ENCODE results near the gene TSHZ3. TPM values are rescaled to one million over a fixed set of nuclear protein-coding genes. Genes with fewer than 3 reads are reported as not detected.
A peak's percentile ranks its signal among the peaks of the same experiment; 100 is the strongest.

The TSHZ3 gene
- total RNA-seq, 1 donor = 10.8 TPM

GRCh38 chr19:31275068-31275334 is 74.2 kb downstream of the TSHZ3 start:
- DNase-seq (ENCODE audit: low read depth) = no peak
- no peak for TF ChIP-seq CTCF (IDR thresholded peaks at IDR 0.05; ENCODE audit: insufficient read depth, low read depth, low read length)
- H3K4me3 ChIP-seq (ENCODE audit: low read depth, low read length) = no peak overlapping the region

GRCh38 chr19:31274251-31275067 is 74.8 kb downstream of the TSHZ3 start:
- H3K4me3 ChIP-seq (ENCODE audit: low read depth, low read length) = no peak overlapping the region
- no peak for TF ChIP-seq CTCF (IDR thresholded peaks at IDR 0.05; ENCODE audit: insufficient read depth, low read depth, low read length)
- DNase-seq (ENCODE audit: low read depth) = peak; percentile 38

- DNase-seq (ENCODE audit: low read depth) = no peak
- no peak overlapping the region for H3K4me3 ChIP-seq (ENCODE audit: low read depth, low read length)
- no peak for TF ChIP-seq CTCF (IDR thresholded peaks at IDR 0.05; ENCODE audit: insufficient read depth, low read depth, low read length)
These were observed 76.6 kb downstream of the TSHZ3 start for GRCh38 chr19:31272583-31273106.

- H3K4me3 ChIP-seq (ENCODE audit: low read depth, low read length) = no peak overlapping the region
- DNase-seq (ENCODE audit: low read depth) = no peak
- TF ChIP-seq CTCF (IDR thresholded peaks at IDR 0.05; ENCODE audit: insufficient read depth, low read depth, low read length) = no peak
These were observed 77.8 kb downstream of the TSHZ3 start for GRCh38 chr19:31271306-31271911.

- DNase-seq (ENCODE audit: low read depth) = no peak
- H3K4me3 ChIP-seq (ENCODE audit: low read depth, low read length) = no peak overlapping the region
- TF ChIP-seq CTCF (IDR thresholded peaks at IDR 0.05; ENCODE audit: insufficient read depth, low read depth, low read length) = no peak
These were observed 78.3 kb downstream of the TSHZ3 start for GRCh38 chr19:31270897-31271296.

GRCh38 chr19:31269425-31270127 is 79.7 kb downstream of the TSHZ3 start:
- no peak for DNase-seq (ENCODE audit: low read depth)
- H3K4me3 ChIP-seq (ENCODE audit: low read depth, low read length) = no peak overlapping the region
- no peak for TF ChIP-seq CTCF (IDR thresholded peaks at IDR 0.05; ENCODE audit: insufficient read depth, low read depth, low read length)
